GM10266 (cell line): ENCODE measurements around the gene CROCC2.

Experiments used
- DNase-seq: peaks from one replicate; pipeline ENCODE4 v3.0.0; 2012; ENCODE audit errors: extremely low spot score
- CTCF ChIP-seq: IDR thresholded peaks from 2 replicates; pipeline ENCODE4 v1.5.1; 2012; ENCODE audit warnings: mild to moderate bottlenecking, low read depth; ENCODE audit not compliant: control insufficient read depth, insufficient read depth; ENCODE audit errors: missing control alignments

CROCC2 gene

GRCh38 chr2:240912878-240913809 is 7.0 kb downstream of the CROCC2 start:
- no peak for TF ChIP-seq CTCF
- no peak for DNase-seq

GRCh38 chr2:240913810-240914644 is 7.9 kb downstream of the CROCC2 start:
- peak; percentile 89 for TF ChIP-seq CTCF

GRCh38 chr2:240914645-240915525 is 8.7 kb downstream of the CROCC2 start:
- no peak for DNase-seq

More at GRCh38 chr2:240913810-240914644, 7.9 kb downstream of the CROCC2 start:
- DNase-seq, result peak; percentile 87

GRCh38 chr2:240915526-240916341 is 9.6 kb downstream of the CROCC2 start:
- TF ChIP-seq CTCF, result no peak
- DNase-seq, result no peak

More at GRCh38 chr2:240914645-240915525, 8.7 kb downstream of the CROCC2 start:
- no peak for TF ChIP-seq CTCF

- DNase-seq, result no peak
- TF ChIP-seq CTCF, result no peak
These were observed 10.5 kb downstream of the CROCC2 start for GRCh38 chr2:240916571-240917008.
